Muscle layer of duodenum (tissue), 2 donors: ENCODE results near the gene FAM53A.

Experiments used
- H3K27ac ChIP-seq: one replicate; pipeline ENCODE4 v1.7.0; 2013; ENCODE audit warnings: mild to moderate bottlenecking, low read length
- H3K27me3 ChIP-seq: one replicate; pipeline ENCODE4 v1.7.0; 2013; ENCODE audit warnings: low read depth, mild to moderate bottlenecking, control low read depth, low read length
- H3K36me3 ChIP-seq, 2 donors: one replicate each; pipeline ENCODE4 v1.7.0; 2013; ENCODE audit warnings: low read length in 2 of 2, control low read depth in 1 of 2, mild to moderate bottlenecking in 1 of 2; ENCODE audit not compliant: insufficient read depth in 2 of 2, control insufficient read depth in 1 of 2
- H3K4me1 ChIP-seq, 2 donors: one replicate each; pipeline ENCODE4 v1.7.0; 2013; ENCODE audit warnings: low read length in 2 of 2, mild to moderate bottlenecking in 2 of 2, control low read depth in 1 of 2, moderate library complexity in 1 of 2; ENCODE audit not compliant: insufficient read depth in 2 of 2, control insufficient read depth in 1 of 2
- H3K4me3 ChIP-seq, 2 donors: one replicate each; pipeline ENCODE4 v1.7.0; 2013; ENCODE audit warnings: low read length in 2 of 2, low read depth in 1 of 2, mild to moderate bottlenecking in 1 of 2
- H3K9me3 ChIP-seq, 2 donors: one replicate each; pipeline ENCODE4 v1.7.0; 2013; ENCODE audit warnings: low read length in 2 of 2, control low read depth in 1 of 2, mild to moderate bottlenecking in 1 of 2; ENCODE audit not compliant: control insufficient read depth in 1 of 2
- donor health status: healthy.

Gene FAM53A

GRCh38 chr4:1632109-1633104, 51.7 kb downstream of the FAM53A start:
- Histone ChIP-seq H3K36me3 (no peaks in the 10 kb centered on the region), H3K9me3 (peaks cover 0 to 5% of the 10 kb centered on the region in 2 donors), H3K4me1 (no peaks in the 10 kb centered on the region), H3K27ac (no peak overlapping the region), H3K4me3 (no peak overlapping the region), H3K27me3 (no peaks in the 10 kb centered on the region)

GRCh38 chr4:1631136-1631535, 53.0 kb downstream of the FAM53A start:
- H3K4me3 ChIP-seq, result no peak overlapping the region
- H3K9me3 ChIP-seq, result peaks cover 0 to 5% of the 10 kb centered on the region in 2 donors
- H3K27ac ChIP-seq, result no peak overlapping the region
- no peaks in the 10 kb centered on the region for H3K4me1 ChIP-seq
- no peaks in the 10 kb centered on the region for H3K27me3 ChIP-seq
- no peaks in the 10 kb centered on the region for H3K36me3 ChIP-seq

GRCh38 chr4:1630266-1630665, 53.8 kb downstream of the FAM53A start:
- H3K9me3 ChIP-seq, result peaks cover 0 to 2% of the 10 kb centered on the region in 2 donors

GRCh38 chr4:1629699-1630083, 54.4 kb downstream of the FAM53A start:
- Histone ChIP-seq H3K4me3 (no peak overlapping the region), H3K27me3 (no peaks in the 10 kb centered on the region), H3K27ac (no peak overlapping the region), H3K4me1 (no peaks in the 10 kb centered on the region), H3K9me3 (no peaks in the 10 kb centered on the region), H3K36me3 (no peaks in the 10 kb centered on the region)

More at GRCh38 chr4:1630266-1630665, 53.8 kb downstream of the FAM53A start:
- Histone ChIP-seq H3K27ac (no peak overlapping the region), H3K27me3 (no peaks in the 10 kb centered on the region), H3K4me1 (no peaks in the 10 kb centered on the region), H3K36me3 (no peaks in the 10 kb centered on the region), H3K4me3 (no peak overlapping the region)

- Histone ChIP-seq H3K9me3 (no peaks in the 10 kb centered on the region), H3K27me3 (no peaks in the 10 kb centered on the region), H3K27ac (no peak overlapping the region), H3K4me1 (no peaks in the 10 kb centered on the region), H3K36me3 (no peaks in the 10 kb centered on the region), H3K4me3 (no peak overlapping the region)
Measured at GRCh38 chr4:1628892-1629698, 55.0 kb downstream of the FAM53A start.

- Histone ChIP-seq H3K27me3 (no peaks in the 10 kb centered on the region), H3K4me3 (no peak overlapping the region), H3K36me3 (no peaks in the 10 kb centered on the region), H3K27ac (no peak overlapping the region), H3K9me3 (no peaks in the 10 kb centered on the region), H3K4me1 (no peaks in the 10 kb centered on the region)
Measured at GRCh38 chr4:1627417-1628313, 56.4 kb downstream of the FAM53A start.

- Histone ChIP-seq H3K36me3 (no peaks in the 10 kb centered on the region), H3K27ac (no peak overlapping the region), H3K4me1 (no peaks in the 10 kb centered on the region), H3K9me3 (no peaks in the 10 kb centered on the region), H3K27me3 (no peaks in the 10 kb centered on the region), H3K4me3 (no peak overlapping the region)
Measured at GRCh38 chr4:1626941-1627340, 57.2 kb downstream of the FAM53A start.

GRCh38 chr4:1626151-1626550, 58.0 kb downstream of the FAM53A start:
- Histone ChIP-seq H3K4me1 (no peaks in the 10 kb centered on the region), H3K27me3 (no peaks in the 10 kb centered on the region), H3K27ac (no peak overlapping the region), H3K4me3 (no peak overlapping the region), H3K36me3 (no peaks in the 10 kb centered on the region), H3K9me3 (no peaks in the 10 kb centered on the region)

- no peaks in the 10 kb centered on the region for H3K36me3 ChIP-seq
- no peak overlapping the region for H3K27ac ChIP-seq
- H3K9me3 ChIP-seq, result no peaks in the 10 kb centered on the region
- H3K27me3 ChIP-seq, result no peaks in the 10 kb centered on the region
- no peaks in the 10 kb centered on the region for H3K4me1 ChIP-seq
- H3K4me3 ChIP-seq, result no peak overlapping the region
Measured at GRCh38 chr4:1625600-1626138, 58.4 kb downstream of the FAM53A start.

- no peaks in the 10 kb centered on the region for H3K9me3 ChIP-seq
- no peaks in the 10 kb centered on the region for H3K27me3 ChIP-seq
- no peaks in the 10 kb centered on the region for H3K36me3 ChIP-seq
- no peak overlapping the region for H3K27ac ChIP-seq
- no peaks in the 10 kb centered on the region for H3K4me1 ChIP-seq
- H3K4me3 ChIP-seq, result no peak overlapping the region
Measured at GRCh38 chr4:1624519-1624910, 59.6 kb downstream of the FAM53A start.
